NOMO-1 treated with dmso at 0.1 percent for 144 hours (cell line): ENCODE results near the gene TMBIM1.
A peak's percentile ranks its signal among the peaks of the same experiment; 100 is the strongest.

ENCODE experiments used
- DNase-seq: peaks from one replicate; lab custom pipeline; 2025; ENCODE audit not compliant: unreplicated experiment; lab: John Stamatoyannopoulos, UW

TMBIM1 gene

GRCh38 chr2:218259099-218259961 lies 33.0 kb downstream of the TMBIM1 start:
- DNase-seq, result no peak

DNA sequence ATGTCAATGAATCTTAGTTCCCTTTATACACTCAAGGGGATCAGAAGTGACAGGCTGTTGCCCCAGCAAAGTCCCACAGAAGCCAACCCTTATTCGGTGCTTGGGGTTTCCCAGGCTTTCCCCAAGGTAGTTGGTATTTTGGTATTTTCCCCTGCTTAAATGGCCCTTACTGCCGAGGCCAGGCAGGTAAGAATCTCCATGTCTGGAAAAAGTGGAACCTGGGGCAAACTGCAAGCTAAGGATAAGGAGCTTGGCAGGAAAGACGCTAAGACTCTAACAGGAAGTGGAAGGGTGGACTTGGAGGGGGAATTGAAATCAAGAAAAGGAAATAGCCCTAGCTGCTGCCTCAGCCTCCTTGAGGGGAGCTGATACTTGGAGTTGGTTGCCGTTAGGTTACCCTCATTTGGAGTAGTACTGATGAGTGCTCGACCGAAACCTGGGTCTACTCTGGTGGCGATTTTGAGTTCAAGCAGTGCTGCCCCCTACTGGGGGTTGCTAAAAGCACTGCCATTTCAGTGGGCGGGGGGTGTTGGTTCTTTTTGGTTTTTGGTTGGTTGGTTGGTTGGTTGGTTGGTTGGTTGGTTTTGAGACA lies 34.8 kb downstream of the TMBIM1 start:
- DNase-seq, result peak; percentile 95

GRCh38 chr2:218256612-218257350 lies 35.5 kb downstream of the TMBIM1 start:
- DNase-seq, result no peak

- DNase-seq, result no peak
These were observed 36.9 kb downstream of the TMBIM1 start for GRCh38 chr2:218255446-218255845.

DNA sequence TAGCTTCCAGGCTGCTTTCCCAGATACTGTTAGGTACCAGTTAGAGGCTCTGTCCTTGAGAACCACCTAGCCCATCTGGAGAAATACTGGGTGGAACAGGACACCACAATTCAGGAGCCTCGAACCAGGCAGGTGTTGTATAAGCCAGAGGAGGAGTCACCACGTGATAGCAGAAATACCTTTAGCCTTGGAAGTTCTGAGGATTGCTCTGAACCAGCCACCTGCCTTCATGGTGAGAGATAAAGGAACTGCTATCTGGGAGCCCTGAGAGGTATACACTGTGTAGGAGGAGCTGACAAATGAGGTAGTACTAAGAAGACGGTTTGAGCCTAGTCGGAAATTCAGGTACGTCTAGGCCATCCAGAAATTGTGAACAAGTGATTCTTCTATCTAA lies 39.1 kb downstream of the TMBIM1 start:
- DNase-seq, result no peak

DNA sequence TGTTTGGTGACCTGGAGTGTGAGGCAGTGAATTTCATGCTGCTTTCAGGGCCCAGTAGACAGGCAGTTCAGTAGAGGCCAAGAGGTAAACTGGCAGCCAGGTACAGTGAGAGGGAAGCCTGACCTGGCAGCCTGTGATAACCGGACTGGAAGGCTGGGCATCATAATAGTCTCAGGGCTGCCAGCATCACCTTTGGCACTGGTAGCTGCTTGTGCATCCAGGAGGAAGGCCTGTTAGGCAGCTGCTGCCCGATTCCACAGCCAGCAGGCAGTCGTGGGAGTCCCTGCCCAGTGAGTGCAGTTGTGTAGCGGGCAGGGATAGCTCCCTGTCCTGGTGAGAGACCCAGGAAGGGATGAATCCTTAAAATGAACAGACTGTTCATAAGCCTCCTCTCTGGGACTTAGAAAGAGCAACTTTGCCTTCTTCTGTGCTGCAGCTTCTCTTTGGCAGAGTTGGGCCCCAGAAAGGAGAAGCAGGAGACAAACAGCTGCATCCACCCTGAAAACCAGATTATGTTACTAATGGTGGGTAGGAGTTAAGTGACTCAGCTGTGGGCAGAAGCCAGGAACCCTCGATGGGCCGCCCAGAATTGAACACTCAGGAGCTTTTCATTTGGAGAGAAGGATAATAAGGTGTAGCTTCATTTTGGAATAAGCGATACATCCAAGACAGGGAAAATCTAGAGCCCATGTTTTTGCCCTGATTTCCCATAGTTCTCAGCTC lies 39.6 kb downstream of the TMBIM1 start:
- peak; percentile 22 for DNase-seq

DNA sequence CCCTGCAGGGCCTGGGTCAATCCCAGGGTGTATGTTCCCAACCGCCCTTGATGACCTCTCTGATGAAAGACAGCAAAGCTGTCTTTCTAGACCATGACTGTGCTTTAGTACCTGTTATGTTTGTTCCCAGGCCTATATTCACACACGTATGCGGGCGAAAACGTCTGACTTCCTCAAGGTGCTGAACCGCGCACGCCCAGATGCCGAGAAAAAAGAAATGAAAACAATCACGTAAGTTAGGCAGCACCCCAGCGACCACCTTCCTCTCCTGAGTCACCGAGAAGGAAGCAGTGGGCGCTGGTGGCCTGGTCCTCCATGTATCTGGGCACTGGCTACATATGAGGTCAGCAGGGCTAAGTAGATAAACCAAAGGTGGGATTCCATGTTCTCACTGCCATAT lies 42.6 kb downstream of the TMBIM1 start:
- DNase-seq, result no peak

- no peak for DNase-seq
These were observed 47.1 kb downstream of the TMBIM1 start for GRCh38 chr2:218245214-218245613.

DNA sequence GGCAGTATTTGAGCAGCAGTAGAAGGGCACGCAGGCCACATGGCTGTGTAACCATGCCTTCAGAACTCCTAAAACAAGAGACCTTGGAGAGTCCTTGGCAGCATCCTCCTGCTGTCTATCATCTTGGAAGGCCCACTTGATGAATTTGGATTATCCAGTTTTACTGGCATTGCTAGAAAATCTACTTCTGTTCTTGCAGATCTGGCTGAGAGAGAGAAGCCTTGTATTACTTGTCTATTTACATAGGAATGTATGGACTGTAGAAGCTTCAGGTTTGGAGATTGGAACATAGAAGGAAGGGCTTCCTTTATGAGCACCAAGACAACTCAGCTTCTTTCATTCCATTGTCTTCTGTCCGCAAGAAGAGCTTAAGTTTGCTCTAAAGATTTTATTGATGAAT lies 47.6 kb downstream of the TMBIM1 start:
- no peak for DNase-seq

DNA sequence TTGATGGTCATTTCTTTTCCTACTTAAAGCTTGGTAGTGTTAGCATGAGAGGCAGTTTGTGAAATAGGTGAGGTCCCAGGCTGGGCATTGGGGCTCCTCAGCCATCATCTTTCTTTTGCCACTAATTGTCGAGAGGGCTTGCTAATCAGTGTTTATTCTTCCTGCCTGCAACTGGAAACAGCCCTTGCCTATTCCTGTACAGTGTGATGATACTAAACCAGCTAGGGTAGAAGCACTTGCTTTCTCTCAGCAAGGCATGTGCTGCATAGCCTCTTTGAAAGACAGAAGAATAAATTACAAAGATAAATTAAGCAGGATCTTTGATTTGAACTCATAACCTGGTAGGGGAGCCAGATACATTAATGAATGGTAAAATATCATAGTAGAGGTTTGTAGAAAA lies 48.1 kb downstream of the TMBIM1 start:
- no peak for DNase-seq

DNA sequence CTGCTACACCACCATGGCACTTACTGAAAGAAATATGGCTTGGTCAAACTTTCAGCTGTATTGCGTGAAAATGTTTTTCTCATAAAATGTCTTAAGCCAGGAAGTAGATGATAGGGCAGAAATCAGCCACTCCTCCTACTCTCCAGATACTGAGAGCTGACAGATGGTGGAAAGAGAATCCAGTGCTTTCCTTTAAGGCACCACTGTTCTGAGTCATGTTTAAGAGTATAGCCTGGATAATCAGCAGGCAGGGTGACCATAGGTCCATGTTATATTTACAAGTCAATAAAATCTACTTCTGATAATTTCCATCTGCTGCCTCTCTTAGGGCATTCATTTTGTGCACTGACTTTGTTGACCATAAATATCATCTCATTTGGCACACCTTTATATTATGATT lies 53.4 kb downstream of the TMBIM1 start:
- no peak for DNase-seq

GRCh38 chr2:218236829-218237228 lies 55.5 kb downstream of the TMBIM1 start:
- DNase-seq, result no peak

DNA sequence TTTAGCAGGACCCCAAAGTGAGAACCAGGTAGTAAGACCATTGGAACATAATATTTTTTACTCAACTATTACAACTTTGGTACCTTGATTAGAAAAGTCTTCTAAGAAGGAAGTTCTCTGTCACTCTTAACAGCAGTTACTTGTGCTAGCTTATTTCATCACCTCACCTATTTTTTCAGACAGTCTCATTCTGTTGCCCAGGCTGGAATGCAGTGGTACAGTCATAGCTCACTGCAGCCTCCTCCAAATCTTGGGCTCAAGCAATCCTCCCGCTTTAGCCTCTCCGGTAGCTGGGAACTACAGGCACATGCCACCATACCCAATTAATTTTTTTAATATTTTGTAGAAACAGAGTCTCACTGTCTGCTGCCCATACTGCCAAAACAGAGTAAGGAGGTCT lies 57.3 kb downstream of the TMBIM1 start:
- DNase-seq, result no peak

DNA sequence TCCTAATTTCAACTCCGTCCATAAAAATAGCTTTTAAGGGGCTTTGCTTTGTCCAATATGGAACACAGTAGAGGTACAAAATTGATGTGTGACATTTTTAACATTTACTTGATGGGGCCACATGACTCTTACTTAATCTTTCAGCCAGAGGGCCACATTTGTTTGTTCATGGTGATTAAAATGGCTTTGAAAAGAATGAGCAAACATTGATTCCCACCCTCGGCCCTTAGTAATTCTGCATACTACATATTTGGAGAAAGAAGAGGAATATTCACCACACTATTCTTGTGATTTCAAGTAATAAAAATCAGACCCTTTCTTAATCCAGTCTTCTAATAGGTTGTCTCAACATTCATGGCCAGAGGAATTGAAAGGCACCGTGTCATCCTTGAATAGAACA lies 57.8 kb downstream of the TMBIM1 start:
- DNase-seq, result no peak

- DNase-seq, result no peak
These were observed 58.8 kb downstream of the TMBIM1 start for GRCh38 chr2:218233543-218233942.

DNA sequence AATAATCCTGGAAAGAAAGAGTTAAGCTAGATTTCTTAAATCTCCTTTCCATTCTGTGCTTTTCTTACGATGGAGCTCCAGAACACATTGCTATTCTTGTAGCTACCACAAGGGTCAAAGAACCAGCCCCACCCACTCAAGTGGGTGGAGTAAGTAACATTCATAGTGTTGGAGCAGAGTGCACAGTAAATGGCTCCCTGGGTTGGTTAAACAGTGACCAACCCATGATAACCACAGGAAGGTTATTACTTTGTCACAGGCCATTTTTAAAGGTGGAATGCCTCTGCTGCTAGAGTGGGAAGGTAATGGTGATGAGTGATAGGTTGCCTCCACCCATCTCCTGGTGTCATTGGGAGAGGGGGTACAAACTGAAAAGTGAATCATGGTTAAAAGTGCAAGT lies 61.4 kb downstream of the TMBIM1 start:
- no peak for DNase-seq

GRCh38 chr2:218229851-218230250 lies 62.5 kb downstream of the TMBIM1 start:
- peak; percentile 24 for DNase-seq

- peak; percentile 78 for DNase-seq
These were observed 63.1 kb downstream of the TMBIM1 start for GRCh38 chr2:218229239-218229638.

- DNase-seq, result no peak
These were observed 63.8 kb downstream of the TMBIM1 start for GRCh38 chr2:218228366-218229090.

DNA sequence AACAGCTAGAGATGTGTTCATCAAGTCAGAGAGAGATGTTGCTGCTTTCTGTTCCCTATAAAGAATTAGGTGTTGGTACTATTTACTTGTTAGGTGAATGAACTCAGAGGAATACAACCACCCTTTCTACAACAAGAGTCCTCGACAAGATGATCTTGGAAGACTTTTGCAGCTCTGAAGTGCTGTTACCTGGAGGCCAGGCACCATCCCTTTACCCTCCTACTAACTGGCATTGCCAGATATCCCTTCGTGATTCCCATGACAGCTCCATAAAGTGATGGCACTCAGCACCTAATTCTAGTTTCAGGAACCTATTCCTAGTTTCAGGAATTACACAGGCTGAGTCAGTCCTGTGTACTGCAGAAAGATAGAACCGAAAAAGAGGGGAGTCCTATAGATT lies 65.4 kb downstream of the TMBIM1 start:
- DNase-seq, result no peak
